Fibroblast of the aortic adventitia (primary cell): Measurements from ENCODE around the gene TMEM250. TPM values are rescaled to one million over a fixed set of nuclear protein-coding genes. Genes with fewer than 3 reads are reported as not detected.

Source experiments
- DNase-seq: peaks from one replicate; pipeline ENCODE4 v3.0.0-alpha.2; 2010; ENCODE audit warnings: low read depth
- H3K4me3 ChIP-seq: 2 replicates; pipeline ENCODE4 v1.5.1; 2011; ENCODE audit warnings: low read depth, mild to moderate bottlenecking, control low read depth, low read length, moderate library complexity
- total RNA-seq: library from RNA; depleted of rRNA; stranded (reverse); fragments of >200 nt; gene quantifications from 2 replicates; pipeline ENCODE4 v1.2.3, GENCODE V29; 2012; ENCODE audit warnings: low replicate concordance
- TF ChIP-seq, protein P1 (sequence below): IDR thresholded peaks from 2 replicates; pipeline ENCODE4 v1.5.1; 2011; ENCODE audit warnings: mild to moderate bottlenecking, low read length, control low read depth, inconsistent platforms; ENCODE audit not compliant: insufficient read depth

The TMEM250 gene
- total RNA-seq, 1 donor: 46.1 TPM

DNA sequence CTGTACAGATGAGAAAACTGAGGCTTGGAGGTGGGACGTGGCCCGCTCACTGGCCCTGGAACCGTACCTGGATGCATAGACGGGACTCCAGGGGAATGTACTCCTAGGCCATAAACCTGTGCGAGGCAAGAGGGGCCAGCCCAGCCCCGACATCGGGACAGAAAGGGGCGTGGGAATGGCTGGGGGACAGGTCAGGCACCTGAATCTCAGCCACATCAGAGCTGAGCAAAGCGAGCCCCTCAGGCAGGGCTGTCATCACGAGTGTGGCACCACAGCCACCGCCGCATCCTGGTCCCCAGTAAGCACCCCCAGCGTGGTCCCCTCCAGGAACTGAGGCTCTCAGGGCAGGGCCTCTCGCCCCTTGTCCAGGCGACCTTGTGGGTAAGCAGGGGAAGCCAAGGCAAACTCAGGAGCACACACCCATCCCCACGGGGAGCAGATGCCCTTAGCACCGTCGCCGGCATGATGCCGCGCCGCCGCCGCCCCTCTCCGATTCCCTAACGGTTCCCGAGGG is 40.1 kb downstream of the TMEM250 start:
- no peak for DNase-seq
- H3K4me3 ChIP-seq: no peak overlapping the region
- TF ChIP-seq, protein P1, sequence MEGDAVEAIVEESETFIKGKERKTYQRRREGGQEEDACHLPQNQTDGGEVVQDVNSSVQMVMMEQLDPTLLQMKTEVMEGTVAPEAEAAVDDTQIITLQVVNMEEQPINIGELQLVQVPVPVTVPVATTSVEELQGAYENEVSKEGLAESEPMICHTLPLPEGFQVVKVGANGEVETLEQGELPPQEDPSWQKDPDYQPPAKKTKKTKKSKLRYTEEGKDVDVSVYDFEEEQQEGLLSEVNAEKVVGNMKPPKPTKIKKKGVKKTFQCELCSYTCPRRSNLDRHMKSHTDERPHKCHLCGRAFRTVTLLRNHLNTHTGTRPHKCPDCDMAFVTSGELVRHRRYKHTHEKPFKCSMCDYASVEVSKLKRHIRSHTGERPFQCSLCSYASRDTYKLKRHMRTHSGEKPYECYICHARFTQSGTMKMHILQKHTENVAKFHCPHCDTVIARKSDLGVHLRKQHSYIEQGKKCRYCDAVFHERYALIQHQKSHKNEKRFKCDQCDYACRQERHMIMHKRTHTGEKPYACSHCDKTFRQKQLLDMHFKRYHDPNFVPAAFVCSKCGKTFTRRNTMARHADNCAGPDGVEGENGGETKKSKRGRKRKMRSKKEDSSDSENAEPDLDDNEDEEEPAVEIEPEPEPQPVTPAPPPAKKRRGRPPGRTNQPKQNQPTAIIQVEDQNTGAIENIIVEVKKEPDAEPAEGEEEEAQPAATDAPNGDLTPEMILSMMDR: no peak

DNA sequence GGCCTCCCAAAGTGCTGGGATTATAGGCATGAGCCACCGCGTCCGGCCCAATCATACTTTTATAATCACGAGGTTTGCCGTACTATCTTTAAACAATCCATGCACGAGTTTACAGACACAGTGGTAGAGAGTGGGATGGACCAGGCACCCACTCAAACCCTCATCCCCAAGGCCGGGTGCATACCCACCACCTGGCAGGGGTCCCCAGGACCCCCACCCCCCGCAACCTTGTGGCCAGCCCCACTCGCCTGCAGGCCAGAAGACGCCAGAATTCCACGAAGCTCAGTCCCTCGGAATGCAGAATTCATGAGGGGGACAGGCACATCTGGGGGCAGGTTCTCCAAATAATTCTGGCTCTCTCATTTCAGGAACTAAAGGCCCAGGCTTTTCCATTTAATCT is 40.7 kb downstream of the TMEM250 start:
- DNase-seq: no peak
- TF ChIP-seq, protein P1: no peak
- no peak overlapping the region for H3K4me3 ChIP-seq

DNA sequence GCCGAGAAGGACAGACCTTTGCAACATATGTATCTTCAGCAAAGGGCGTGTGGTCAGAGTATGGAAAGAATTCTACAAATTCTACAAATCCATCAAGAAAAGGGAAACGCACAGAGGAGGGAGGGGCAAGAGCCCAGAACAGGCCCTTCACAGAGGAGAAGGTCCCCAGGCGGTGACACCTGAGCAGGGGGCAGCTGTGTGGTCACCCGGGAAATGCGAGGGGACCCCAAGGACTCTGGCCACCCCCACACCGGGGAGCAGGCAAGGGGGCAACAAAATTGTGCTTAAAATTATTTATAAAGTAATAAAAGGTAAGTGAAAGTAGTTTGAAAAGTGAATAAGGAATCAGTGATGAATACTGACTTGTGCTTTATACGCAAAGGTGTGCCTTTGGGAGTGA is 41.2 kb downstream of the TMEM250 start:
- no peak for DNase-seq
- TF ChIP-seq, protein P1: no peak
- H3K4me3 ChIP-seq: no peak overlapping the region

DNA sequence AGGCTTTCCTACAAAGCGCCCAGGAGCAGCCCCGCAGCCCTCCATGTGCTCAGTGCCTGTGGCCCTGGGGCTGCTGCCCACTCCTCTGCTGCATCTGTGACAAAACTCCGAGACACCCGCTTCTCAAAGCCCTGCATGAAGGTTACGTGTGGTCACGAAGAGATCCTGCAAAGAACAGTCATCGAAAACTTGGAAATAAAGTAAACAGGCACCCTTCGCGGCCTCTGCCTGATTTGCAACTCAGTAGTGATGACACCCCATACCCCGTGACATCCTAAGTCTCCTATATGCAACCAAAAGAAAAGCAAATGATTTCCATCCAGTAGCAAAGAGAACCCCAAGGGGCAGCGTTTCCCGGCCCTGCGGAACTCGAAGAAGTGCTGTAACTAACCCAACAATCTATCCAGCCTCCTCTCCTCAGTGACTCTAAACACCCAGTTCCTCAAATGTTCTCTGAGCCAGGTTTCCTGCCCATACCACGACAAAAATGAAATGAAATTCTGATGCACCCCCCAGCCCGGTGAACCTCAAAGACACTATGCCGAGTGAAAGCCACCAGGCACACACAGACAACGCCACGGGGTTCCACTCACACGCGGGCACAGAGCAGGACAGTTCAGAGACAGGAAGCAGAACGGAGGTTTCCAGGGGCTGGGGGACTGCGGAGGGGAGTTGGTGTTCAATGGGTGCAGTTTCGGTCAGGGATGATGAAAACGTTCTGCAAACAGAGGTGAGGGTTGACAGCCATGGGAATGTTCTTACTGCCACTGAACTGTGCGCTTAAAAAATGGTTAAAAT is 42.6 kb downstream of the TMEM250 start:
- TF ChIP-seq, protein P1: no peak
- no peak overlapping the region for H3K4me3 ChIP-seq
- DNase-seq: no peak

DNA sequence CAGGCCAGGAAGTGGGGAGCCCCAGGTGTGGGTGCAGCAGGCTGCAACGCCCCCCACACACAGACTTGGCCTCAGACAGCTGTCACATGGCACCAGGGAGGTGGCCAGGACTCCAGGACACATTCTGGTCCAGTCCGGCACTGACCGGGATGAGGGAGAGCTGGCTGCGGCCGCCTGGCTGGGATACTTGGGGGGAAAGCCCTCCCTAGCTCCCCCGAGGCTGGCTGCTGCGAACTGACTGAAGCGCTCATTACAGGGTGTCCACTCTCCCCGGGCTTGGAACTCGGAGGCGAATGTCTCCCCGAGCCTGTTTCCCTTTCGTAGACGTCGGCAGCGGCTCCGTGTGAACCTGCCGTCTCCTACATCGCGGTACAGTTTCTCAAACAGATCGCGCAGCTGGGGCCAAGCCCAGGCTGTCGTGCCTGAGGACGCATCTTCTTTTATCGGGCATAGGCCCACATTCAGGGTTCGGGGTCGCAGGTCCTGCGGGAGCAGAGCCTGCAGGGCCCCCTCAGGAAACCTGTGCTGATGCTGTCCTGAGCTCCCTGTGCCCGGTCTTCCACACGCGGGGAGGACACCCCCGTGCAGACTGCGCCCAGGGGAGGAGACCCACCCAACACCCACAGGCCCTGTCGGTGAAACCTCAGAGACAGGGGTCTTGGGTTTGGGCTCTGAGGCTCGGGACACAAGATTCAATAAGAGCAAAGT is 43.4 kb downstream of the TMEM250 start:
- no peak for DNase-seq
- TF ChIP-seq, protein P1: no peak
- H3K4me3 ChIP-seq: no peak overlapping the region

DNA sequence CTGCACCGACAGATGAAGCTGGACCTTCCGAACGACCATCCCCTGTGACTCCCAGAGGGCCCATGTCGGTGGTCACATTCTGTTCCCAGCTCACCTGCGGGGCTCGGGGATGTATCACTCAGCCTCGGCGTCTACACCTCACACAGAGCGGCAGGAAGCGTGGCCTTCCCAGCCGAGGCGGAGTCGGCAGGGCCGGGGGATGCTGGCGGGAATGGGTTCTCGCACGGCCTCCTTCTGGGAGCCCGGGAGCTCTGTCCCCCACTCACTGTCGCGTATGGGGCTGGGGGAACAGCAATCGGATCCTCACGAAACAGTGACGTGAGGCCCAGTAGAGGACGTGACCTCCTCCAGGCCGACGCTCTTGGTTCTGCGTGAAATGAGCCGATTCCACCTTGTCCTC is 44.0 kb downstream of the TMEM250 start:
- TF ChIP-seq, protein P1: no peak
- no peak for DNase-seq
- no peak overlapping the region for H3K4me3 ChIP-seq

Other genes starting within 250 kb of the TMEM250 start
- 15.7 and 26.4 TPM in 2 replicates for gene CAMSAP1, start 211.3 kb downstream of the TMEM250 start, total RNA-seq
- 13.3 and 23.0 TPM in 2 replicates for gene UBAC1, start 157.5 kb downstream of the TMEM250 start, total RNA-seq
- gene NACC2, start 23.6 kb downstream of the TMEM250 start, total RNA-seq: 17.4 and 27.1 TPM in 2 replicates
- gene LHX3, start 86.3 kb upstream of the TMEM250 start, total RNA-seq: not detected in 2 replicates
- gene QSOX2, start 126.9 kb upstream of the TMEM250 start, total RNA-seq: 7.1 and 9.2 TPM in 2 replicates
- gene CCDC187, start 185.2 kb upstream of the TMEM250 start, total RNA-seq: under 0.01 TPM in 1 of 2 replicates, not detected in the other
- gene GPSM1, start 208.7 kb upstream of the TMEM250 start, total RNA-seq: 25.9 and 48.5 TPM in 2 replicates
- gene DNLZ, start 244.9 kb upstream of the TMEM250 start, total RNA-seq: 5.2 and 6.1 TPM in 2 replicates